Heart left ventricle (tissue), 13 donors: ENCODE measurements around the gene BANF1.

Source experiments
- POLR2A ChIP-seq, 2 donors: fragments of 450-650 bp; IDR thresholded peaks; one replicate each; pipeline ENCODE4 v1.6.1; 2017; ENCODE audit warnings: antibody characterized with exemption in 2 of 2, mild to moderate bottlenecking in 2 of 2, moderate library complexity in 2 of 2
- TF ChIP-seq, protein P1 (sequence below), 12 donors: fragments of 200-600 bp; sonication (generic) in 4 of 12; IDR thresholded peaks; one replicate each; pipeline versions ENCODE4 v1.5.0 to v1.8.0; 2018 to 2022; ENCODE audit warnings: antibody characterized with exemption in 12 of 12, mild to moderate bottlenecking in 5 of 12
- donor health status: ischemic (EF 13 %, LVEDD 7.1; RV severe dilation, severe dysfunction).
- donor health status: DM: no; HTN: yes; CAD: no.
- donor health status: DM: no; HTN: no; CAD: no.
- donor health status: ischemic (EF 25% LVEDD 6.9; RV normal size, moderate dysfunction).
- donor health status: ischemic (EF 25% LVEDD 5.7; RV mildly dilated, moderate dysfunction).
- donor health status: ischemic (EF 35%, LVEDD 5.7; RV mildly dilated, moderate dysfunction).
- donor health status: nonischemic (EF 11% LVEDD 7.7; RV severe dilation, severe dysfunction).
- donor health status: DM: yes; HTN: yes; CAD: no.
- donor health status: PGD.
- donor health status: ischemic (EF 29% LVEDD 5.4; RV normal size, mild dysfunction).
- donor health status: nonischemic (EF 23%, LVEDD 6.1; RV moderate dilation, normal function).

DNA sequence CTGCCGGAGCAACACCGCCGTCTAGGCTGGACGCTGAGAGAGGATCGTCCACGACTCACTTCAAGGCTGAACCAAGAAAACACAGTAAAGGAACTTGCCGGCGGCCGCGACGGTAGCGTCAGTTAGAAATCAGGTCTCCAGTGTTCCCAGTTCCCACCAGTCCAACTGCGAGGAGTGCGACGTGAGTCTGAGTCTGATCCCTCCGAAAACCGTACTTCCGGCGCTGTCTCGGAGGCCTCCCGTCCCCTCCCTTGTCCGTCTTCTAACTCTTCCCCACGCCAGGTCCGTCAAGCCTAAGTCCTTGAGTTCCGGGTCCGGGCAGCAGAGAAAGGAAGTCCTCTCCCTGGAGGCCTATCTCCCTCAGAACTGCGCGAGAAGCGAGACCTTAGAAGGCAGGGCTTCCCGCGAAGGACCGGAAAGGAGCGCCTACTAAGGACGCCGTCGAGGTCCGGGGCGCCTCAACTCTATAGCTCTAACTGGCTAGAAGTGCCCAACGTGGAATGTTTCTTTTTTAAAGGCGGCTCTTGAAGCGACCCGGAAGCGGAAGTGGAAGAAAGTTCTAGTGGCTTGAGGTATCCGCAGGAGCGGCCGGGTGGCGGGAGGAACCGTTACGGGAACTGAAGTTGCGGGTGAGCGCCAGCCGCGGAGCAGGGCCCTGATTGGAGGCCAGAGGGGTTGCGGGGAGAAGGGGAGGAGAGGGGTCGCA lies at the start of gene BANF1, which contains the start of gene EIF1AD:
- TF ChIP-seq, protein P1, sequence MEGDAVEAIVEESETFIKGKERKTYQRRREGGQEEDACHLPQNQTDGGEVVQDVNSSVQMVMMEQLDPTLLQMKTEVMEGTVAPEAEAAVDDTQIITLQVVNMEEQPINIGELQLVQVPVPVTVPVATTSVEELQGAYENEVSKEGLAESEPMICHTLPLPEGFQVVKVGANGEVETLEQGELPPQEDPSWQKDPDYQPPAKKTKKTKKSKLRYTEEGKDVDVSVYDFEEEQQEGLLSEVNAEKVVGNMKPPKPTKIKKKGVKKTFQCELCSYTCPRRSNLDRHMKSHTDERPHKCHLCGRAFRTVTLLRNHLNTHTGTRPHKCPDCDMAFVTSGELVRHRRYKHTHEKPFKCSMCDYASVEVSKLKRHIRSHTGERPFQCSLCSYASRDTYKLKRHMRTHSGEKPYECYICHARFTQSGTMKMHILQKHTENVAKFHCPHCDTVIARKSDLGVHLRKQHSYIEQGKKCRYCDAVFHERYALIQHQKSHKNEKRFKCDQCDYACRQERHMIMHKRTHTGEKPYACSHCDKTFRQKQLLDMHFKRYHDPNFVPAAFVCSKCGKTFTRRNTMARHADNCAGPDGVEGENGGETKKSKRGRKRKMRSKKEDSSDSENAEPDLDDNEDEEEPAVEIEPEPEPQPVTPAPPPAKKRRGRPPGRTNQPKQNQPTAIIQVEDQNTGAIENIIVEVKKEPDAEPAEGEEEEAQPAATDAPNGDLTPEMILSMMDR (IDR thresholded peaks at IDR 0.05) = peak in 1 of 12 donors; percentile 13
- TF ChIP-seq POLR2A (IDR thresholded peaks at IDR 0.05) = peak in 1 of 2 donors; percentile 50
